SK-N-SH treated with all-trans-retinoic acid at 6 μM for 48 hours (cell line): ENCODE measurements around the gene TMCC3.

Source experiments
- ATAC-seq: fragments of 200-7000 bp; cut with Tn5 transposase; 3 replicates; pipeline ENCODE4 v1.9.1; 2020; ENCODE audit warnings: mild to moderate bottlenecking, moderate library complexity
- ARNTL ChIP-seq: fragments of 450-650 bp; formaldehyde crosslinking; IDR thresholded peaks from 2 replicates; pipeline ENCODE4 v1.5.0; 2020; ENCODE audit warnings: low read depth, mild to moderate bottlenecking, moderate library complexity, borderline replicate concordance
- BACH2 ChIP-seq: fragments of 250-450 bp; sonication (Bioruptor Pico); IDR thresholded peaks from 2 replicates; pipeline ENCODE4 v1.9.0; 2021; ENCODE audit warnings: mild to moderate bottlenecking, borderline replicate concordance
- CREB5 ChIP-seq: fragments of 250-450 bp; sonication (Bioruptor Pico); IDR thresholded peaks from 2 replicates; pipeline ENCODE4 v1.5.1; 2020; ENCODE audit warnings: low read depth, mild to moderate bottlenecking, moderate library complexity
- CSDC2 ChIP-seq: fragments of 250-450 bp; sonication (Bioruptor Pico); IDR thresholded peaks from 2 replicates; pipeline ENCODE4 v1.5.0; 2020; ENCODE audit warnings: mild to moderate bottlenecking, moderate library complexity
- CSRNP3 ChIP-seq: fragments of 250-450 bp; sonication (Bioruptor Pico); IDR thresholded peaks from 2 replicates; pipeline ENCODE4 v1.5.1; 2021; ENCODE audit warnings: mild to moderate bottlenecking, moderate library complexity
- ESRRG ChIP-seq: fragments of 250-450 bp; sonication (Bioruptor Pico); IDR thresholded peaks from 2 replicates; pipeline ENCODE4 v1.6.1; 2021; ENCODE audit warnings: mild to moderate bottlenecking
- ISL1 ChIP-seq: fragments of 250-450 bp; sonication (Bioruptor Pico); IDR thresholded peaks from 2 replicates; pipeline ENCODE4 v2.1.2; 2022; ENCODE audit warnings: mild to moderate bottlenecking, moderate library complexity
- PATZ1 ChIP-seq: fragments of 250-450 bp; sonication (Bioruptor Pico); IDR thresholded peaks from 2 replicates; pipeline ENCODE4 v1.8.0; 2020; ENCODE audit warnings: mild to moderate bottlenecking, moderate library complexity, borderline replicate concordance
- POU6F1 ChIP-seq: fragments of 250-450 bp; sonication (Bioruptor Pico); IDR thresholded peaks from 2 replicates; pipeline ENCODE4 v1.8.0; 2021; ENCODE audit warnings: low read depth, mild to moderate bottlenecking, moderate library complexity, borderline replicate concordance
- RARB ChIP-seq: fragments of 250-450 bp; sonication (Bioruptor Pico); IDR thresholded peaks from 2 replicates; pipeline ENCODE4 v1.8.0; 2021; ENCODE audit warnings: mild to moderate bottlenecking, moderate library complexity
- SNAI2 ChIP-seq: fragments of 250-450 bp; sonication (Bioruptor Pico); IDR thresholded peaks from 2 replicates; pipeline ENCODE4 v1.5.0; 2020; ENCODE audit warnings: mild to moderate bottlenecking, moderate library complexity
- TCF4 ChIP-seq: fragments of 250-450 bp; sonication (Bioruptor Pico); IDR thresholded peaks from 2 replicates; pipeline ENCODE4 v1.8.0; 2021; ENCODE audit warnings: mild to moderate bottlenecking, moderate library complexity, borderline replicate concordance
- TOX ChIP-seq: fragments of 250-450 bp; sonication (Bioruptor Pico); IDR thresholded peaks from 2 replicates; pipeline ENCODE4 v1.8.0; 2021; ENCODE audit warnings: mild to moderate bottlenecking, moderate library complexity, borderline replicate concordance
- TSHZ2 ChIP-seq: fragments of 250-450 bp; sonication (Bioruptor Pico); IDR thresholded peaks from 2 replicates; pipeline ENCODE4 v1.5.0; 2020; ENCODE audit warnings: mild to moderate bottlenecking, moderate library complexity
- ZC3H10 ChIP-seq: fragments of 250-450 bp; sonication (Bioruptor Pico); IDR thresholded peaks from 2 replicates; pipeline ENCODE4 v1.5.1; 2021; ENCODE audit warnings: mild to moderate bottlenecking, moderate library complexity
- ZFP3 ChIP-seq: fragments of 250-450 bp; sonication (Bioruptor Pico); IDR thresholded peaks from 2 replicates; pipeline ENCODE4 v1.5.0; 2020; ENCODE audit warnings: mild to moderate bottlenecking, moderate library complexity
- ZFP30 ChIP-seq: fragments of 450-650 bp; formaldehyde crosslinking; IDR thresholded peaks from 2 replicates; pipeline ENCODE4 v1.5.0; 2022; ENCODE audit warnings: mild to moderate bottlenecking, moderate library complexity
- ZNF565 ChIP-seq: fragments of 450-650 bp; formaldehyde crosslinking; conservative IDR thresholded peaks from 2 replicates; pipeline ENCODE4 v1.5.0; 2020; ENCODE audit warnings: low read depth, mild to moderate bottlenecking, moderate library complexity
- ZNF70 ChIP-seq: fragments of 450-650 bp; formaldehyde crosslinking; IDR thresholded peaks from 2 replicates; pipeline ENCODE4 v1.5.0; 2020; ENCODE audit warnings: mild to moderate bottlenecking, moderate library complexity
- ZNF8 ChIP-seq: fragments of 450-650 bp; formaldehyde crosslinking; IDR thresholded peaks from 2 replicates; pipeline ENCODE4 v1.5.0; 2020; ENCODE audit warnings: mild to moderate bottlenecking, moderate library complexity

Gene TMCC3

GRCh38 chr12:94660436-94660835 is 10.1 kb upstream of the TMCC3 start:
- TF ChIP-seq ISL1 (CRISPR knock-in tag): no peak
- ATAC-seq: no peak

GRCh38 chr12:94659346-94659930 is 9.1 kb upstream of the TMCC3 start:
- ATAC-seq: no peak
- no peak for TF ChIP-seq ISL1 (CRISPR knock-in tag)
- no peak for TF ChIP-seq SNAI2 (CRISPR knock-in tag)
- TF ChIP-seq CSDC2 (CRISPR knock-in tag): no peak
- TF ChIP-seq CSRNP3 (CRISPR knock-in tag): no peak
- TF ChIP-seq TOX (CRISPR knock-in tag): no peak
- TF ChIP-seq ZFP30 (CRISPR knock-in tag): no peak
- no peak for TF ChIP-seq ESRRG (CRISPR knock-in tag)
- no peak for TF ChIP-seq BACH2 (CRISPR knock-in tag)
- TF ChIP-seq CREB5 (CRISPR knock-in tag): no peak
- TF ChIP-seq ZNF70 (CRISPR knock-in tag): no peak
- no peak for TF ChIP-seq ZFP3 (CRISPR knock-in tag)
- TF ChIP-seq ZC3H10 (CRISPR knock-in tag): no peak
- no peak for TF ChIP-seq TSHZ2 (CRISPR knock-in tag)
- no peak for TF ChIP-seq ZNF8 (CRISPR knock-in tag)
- TF ChIP-seq ARNTL: no peak
- TF ChIP-seq TCF4 (CRISPR knock-in tag): no peak
- no peak for TF ChIP-seq POU6F1 (CRISPR knock-in tag)
- no peak for TF ChIP-seq PATZ1 (CRISPR knock-in tag)
- no peak for TF ChIP-seq ZNF565 (CRISPR knock-in tag)
- TF ChIP-seq RARB (CRISPR knock-in tag): no peak
- TF ChIP-seq, all 23 proteins: peak for 0

- no peak for ATAC-seq
- TF ChIP-seq TCF4 (CRISPR knock-in tag): no peak
- TF ChIP-seq CREB5 (CRISPR knock-in tag): no peak
- no peak for TF ChIP-seq ZNF8 (CRISPR knock-in tag)
- no peak for TF ChIP-seq PATZ1 (CRISPR knock-in tag)
- no peak for TF ChIP-seq TOX (CRISPR knock-in tag)
- no peak for TF ChIP-seq ZNF565 (CRISPR knock-in tag)
- TF ChIP-seq CSRNP3 (CRISPR knock-in tag): no peak
- TF ChIP-seq ZNF70 (CRISPR knock-in tag): no peak
- no peak for TF ChIP-seq ISL1 (CRISPR knock-in tag)
Observed at GRCh38 chr12:94658931-94659330, 8.6 kb upstream of the TMCC3 start.
